Activated naive CD4-positive, alpha-beta T cell treated with Interleukin-2 at 50 U/mL for 16 hours (primary cell): Measurements from ENCODE around the gene RAPGEF6.
"Not testable (repeated sequence)": the region's sequence is repeated elsewhere in the genome, so short reads cannot be mapped to it uniquely, and the experiment has no call there.

Source experiments
- DNase-seq: peaks from one replicate; pipeline ENCODE4 v3.0.0-alpha.2; 2020

Gene RAPGEF6

GRCh38 chr5:131491749-131492148 lies 143.3 kb downstream of the RAPGEF6 start:
- DNase-seq, result no peak

- DNase-seq, result no peak
Measured at GRCh38 chr5:131488463-131488862, 146.6 kb downstream of the RAPGEF6 start.

- DNase-seq, result not testable (repeated sequence)
Measured at GRCh38 chr5:131487371-131487770, 147.7 kb downstream of the RAPGEF6 start.

GRCh38 chr5:131482617-131483016 lies 152.4 kb downstream of the RAPGEF6 start:
- DNase-seq, result no peak

GRCh38 chr5:131481569-131481968 lies 153.5 kb downstream of the RAPGEF6 start:
- no peak for DNase-seq

- no peak for DNase-seq
Measured at GRCh38 chr5:131475541-131475941, 159.5 kb downstream of the RAPGEF6 start.

GRCh38 chr5:131473731-131474130 lies 161.3 kb downstream of the RAPGEF6 start:
- DNase-seq, result no peak

- peak; percentile 13 for DNase-seq
Measured at GRCh38 chr5:131466171-131466766, 168.8 kb downstream of the RAPGEF6 start.

GRCh38 chr5:131463656-131464055 lies 171.4 kb downstream of the RAPGEF6 start:
- no peak for DNase-seq

- no peak for DNase-seq
Measured at GRCh38 chr5:131462454-131462853, 172.6 kb downstream of the RAPGEF6 start.

GRCh38 chr5:131461742-131462141 lies 173.3 kb downstream of the RAPGEF6 start:
- no peak for DNase-seq

GRCh38 chr5:131460867-131461572 lies 174.0 kb downstream of the RAPGEF6 start:
- DNase-seq, result no peak

- no peak for DNase-seq
Measured at GRCh38 chr5:131460133-131460532, 174.9 kb downstream of the RAPGEF6 start.

GRCh38 chr5:131459216-131459615 lies 175.8 kb downstream of the RAPGEF6 start:
- no peak for DNase-seq

- DNase-seq, result no peak
Measured at GRCh38 chr5:131457193-131457592, 177.8 kb downstream of the RAPGEF6 start.

- no peak for DNase-seq
Measured at GRCh38 chr5:131450941-131451340, 184.1 kb downstream of the RAPGEF6 start.

- no peak for DNase-seq
Measured at GRCh38 chr5:131441184-131441583, 193.8 kb downstream of the RAPGEF6 start.

GRCh38 chr5:131436081-131436480 lies 198.9 kb downstream of the RAPGEF6 start:
- no peak for DNase-seq

GRCh38 chr5:131433109-131433508 lies 201.9 kb downstream of the RAPGEF6 start:
- no peak for DNase-seq

GRCh38 chr5:131431794-131432193 lies 203.2 kb downstream of the RAPGEF6 start:
- no peak for DNase-seq

- no peak for DNase-seq
Measured at GRCh38 chr5:131430794-131431193, 204.2 kb downstream of the RAPGEF6 start.

GRCh38 chr5:131426011-131426410 lies 209.0 kb downstream of the RAPGEF6 start:
- no peak for DNase-seq

GRCh38 chr5:131423056-131423455 lies 212.0 kb downstream of the RAPGEF6 start:
- no peak for DNase-seq

GRCh38 chr5:131419877-131420276 lies 215.2 kb downstream of the RAPGEF6 start:
- DNase-seq, result no peak

GRCh38 chr5:131418846-131419245 lies 216.2 kb downstream of the RAPGEF6 start:
- no peak for DNase-seq
